Stimulated activated CD8-positive, alpha-beta memory T cell treated with anti-CD3 and anti-CD28 coated beads, Interleukin-7, amount 100 ng/mL, for 48 hours (primary cell): ENCODE results near the gene NDUFB2.
"Not testable (repeated sequence)": the region's sequence is repeated elsewhere in the genome, so short reads cannot be mapped to it uniquely, and the experiment has no call there.

Source experiments
- DNase-seq, 2 donors: peaks; one replicate each; pipeline ENCODE4 v3.0.0-alpha.2; 2020; ENCODE audit warnings: low read depth in 1 of 2; ENCODE audit errors: extremely low read depth in 1 of 2

The NDUFB2 gene

DNA sequence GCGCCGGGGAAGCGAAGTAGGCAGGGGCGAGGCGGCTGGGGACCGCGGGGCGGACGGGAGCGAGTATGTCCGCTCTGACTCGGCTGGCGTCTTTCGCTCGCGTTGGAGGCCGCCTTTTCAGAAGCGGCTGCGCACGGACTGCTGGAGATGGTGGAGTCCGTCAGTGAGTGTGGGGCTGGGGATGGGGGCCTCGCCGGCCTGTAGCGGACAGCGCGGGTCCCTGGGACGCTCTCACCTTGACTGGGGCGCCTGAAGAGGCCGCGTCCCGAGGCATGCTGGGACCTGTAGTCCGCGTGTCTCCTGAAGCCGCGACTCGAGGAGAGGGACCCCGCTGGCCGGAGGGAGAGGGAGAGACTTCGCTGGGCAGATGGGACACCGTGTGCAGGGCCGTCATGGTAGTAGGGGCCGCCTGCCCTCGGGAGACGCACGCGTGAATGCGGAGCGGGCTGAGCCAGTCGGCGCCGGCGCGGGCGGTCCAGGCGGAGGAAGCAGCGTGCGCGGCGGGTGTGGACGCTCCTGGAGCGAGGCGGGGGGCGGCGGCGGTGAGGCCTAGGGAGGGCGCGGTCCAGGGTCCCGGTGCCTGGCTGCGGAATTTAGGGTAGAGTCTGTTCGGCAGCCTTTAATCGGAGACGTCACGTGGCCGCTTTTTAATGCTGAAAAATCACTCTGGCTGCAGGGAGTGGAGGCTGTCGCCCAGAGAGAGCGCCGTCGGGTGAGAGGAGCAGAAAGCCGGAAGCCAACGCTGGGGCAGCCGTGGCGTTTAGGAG is at the start of gene NDUFB2:
Gene NDUFB2, plus strand, starts transcription at position 29 of the 767 bp plus-strand sequence. Its CDS starts 37 bp downstream, at position 66.
- DNase-seq: peak; percentile 52 to 63

DNA sequence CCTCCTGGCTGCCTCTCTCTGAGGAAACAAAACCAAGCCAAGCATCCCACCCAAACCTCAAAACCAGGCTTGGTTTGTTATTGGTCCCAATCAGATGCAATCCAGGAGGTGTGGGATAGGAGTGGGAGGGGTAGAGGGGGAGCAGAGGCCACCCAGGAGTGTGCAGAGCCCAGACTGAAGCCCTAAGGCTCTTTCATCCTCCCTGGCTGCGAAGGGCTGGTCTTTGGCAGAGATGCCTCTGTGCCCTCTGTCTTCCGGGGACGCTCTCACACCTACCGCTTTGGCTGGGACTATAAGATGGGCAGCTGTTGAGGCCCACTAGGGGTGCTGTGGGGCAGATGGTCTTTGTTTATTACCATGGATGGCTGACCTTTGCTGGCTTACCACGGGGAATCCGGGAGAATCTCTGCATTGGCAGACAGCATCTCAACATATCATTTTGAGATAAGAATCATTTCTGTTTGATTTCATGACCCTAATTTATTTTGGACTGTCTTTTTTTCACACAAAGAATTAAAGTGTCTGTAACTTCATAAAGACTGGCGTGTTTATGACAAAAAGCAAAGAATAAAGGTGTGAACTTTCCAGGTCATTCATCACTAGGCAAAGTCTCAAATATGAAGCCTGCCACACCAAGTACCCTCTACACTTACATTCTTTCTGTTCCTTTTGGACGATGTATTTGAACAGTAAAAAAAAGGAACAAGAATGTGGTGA is 49.4 kb upstream of the NDUFB2 start:
- no peak for DNase-seq

DNA sequence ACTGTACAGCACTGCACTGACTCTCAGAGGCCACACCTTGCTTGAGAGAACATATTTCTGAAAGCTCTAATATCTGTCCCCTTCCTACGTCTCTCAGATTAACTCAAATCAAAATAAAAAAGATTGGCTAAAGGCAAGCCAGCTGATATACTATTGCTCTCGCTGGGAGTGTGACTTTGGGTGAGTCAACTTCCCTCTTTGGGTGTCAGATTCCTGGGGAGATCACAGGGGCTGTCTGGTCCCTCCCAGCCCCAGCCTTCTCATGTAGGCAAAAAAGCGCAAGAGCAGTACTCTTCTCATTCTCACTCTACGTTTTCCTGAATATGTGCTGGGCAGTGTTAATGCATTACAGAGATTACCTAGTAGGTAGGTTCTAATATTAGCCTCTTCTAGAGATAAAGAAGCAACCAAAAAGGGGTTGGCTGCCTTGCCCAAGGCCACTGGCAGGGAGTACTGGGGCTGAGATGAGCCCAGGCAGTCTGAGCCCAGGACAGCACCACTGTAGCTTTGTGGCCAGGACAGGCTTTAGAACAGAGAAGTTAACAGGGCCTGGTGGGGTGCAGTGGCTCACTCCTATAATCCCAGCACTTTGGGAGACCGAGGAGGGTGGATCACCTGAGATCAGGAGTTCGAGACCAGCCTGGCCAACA is 46.8 kb upstream of the NDUFB2 start:
- DNase-seq: no peak

DNA sequence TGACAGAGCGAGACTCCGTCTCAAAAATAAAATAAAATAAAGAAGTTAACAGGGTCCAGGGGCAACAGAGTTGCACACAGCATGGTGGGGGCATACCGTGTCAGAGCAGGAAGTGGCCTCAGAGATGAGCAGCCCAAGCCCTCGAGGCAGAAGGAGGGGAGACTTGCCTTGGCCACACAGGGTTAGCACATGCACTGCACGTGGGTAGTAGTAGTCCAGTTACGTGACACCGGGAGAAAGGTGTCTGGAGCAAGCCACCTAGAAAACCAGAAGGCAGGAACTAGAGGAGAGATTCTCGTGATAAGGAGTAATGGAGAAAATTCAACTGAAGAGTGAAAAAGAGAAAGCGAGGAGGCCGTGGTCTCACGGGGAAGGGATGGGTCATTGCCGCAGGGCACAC is 46.1 kb upstream of the NDUFB2 start:
- DNase-seq: no peak

DNA sequence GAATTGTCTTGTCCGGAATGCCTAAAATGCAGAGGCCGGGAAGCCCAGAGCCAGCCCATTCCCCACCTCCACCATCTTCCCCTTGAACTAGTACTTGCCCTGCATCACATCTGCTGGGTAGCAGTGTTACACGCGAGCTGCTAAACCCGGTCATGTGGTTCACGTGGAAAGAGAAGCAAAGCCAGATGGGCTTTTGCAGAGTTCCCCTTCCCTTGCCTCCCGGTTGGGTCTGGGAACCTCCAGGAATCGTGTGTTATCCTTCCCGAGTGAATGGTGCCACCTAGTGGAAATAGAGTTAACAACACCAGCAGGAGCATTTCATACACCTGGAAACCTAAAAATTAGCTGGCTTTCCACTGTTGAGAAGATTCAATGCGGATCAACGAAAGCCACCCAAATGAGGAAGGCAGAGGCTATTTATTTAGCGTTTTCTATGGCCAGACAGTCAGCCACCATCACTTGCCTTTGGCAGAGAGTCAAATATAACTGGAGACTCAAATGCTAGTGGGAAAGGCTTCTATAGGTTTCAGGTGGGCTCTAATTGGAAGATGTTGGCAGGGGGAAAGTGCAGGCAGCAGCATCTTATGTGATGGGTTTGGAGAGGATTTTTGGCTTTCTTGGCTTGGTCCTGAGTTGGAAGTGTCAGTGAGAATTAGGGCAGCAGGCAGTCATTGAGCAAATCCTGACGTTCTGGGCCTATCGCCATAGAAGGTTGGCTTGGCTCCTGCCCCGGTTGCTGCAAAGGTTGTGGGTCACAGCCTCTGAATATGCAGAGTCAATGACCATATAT is 43.0 kb upstream of the NDUFB2 start:
- no peak for DNase-seq

DNA sequence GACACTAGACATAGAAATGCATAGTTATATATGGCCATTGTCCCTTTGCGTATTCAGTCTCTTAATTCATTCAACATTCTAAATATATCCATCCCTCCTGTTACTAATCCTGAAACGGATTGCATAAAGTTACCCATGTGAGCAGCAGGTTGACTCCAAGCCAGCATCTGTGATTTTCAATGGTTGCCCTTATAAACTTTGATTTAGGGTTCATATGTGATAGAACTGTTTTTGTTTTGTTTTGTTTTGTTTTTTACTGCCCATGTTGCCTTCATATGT is 42.5 kb upstream of the NDUFB2 start:
- DNase-seq: no peak

DNA sequence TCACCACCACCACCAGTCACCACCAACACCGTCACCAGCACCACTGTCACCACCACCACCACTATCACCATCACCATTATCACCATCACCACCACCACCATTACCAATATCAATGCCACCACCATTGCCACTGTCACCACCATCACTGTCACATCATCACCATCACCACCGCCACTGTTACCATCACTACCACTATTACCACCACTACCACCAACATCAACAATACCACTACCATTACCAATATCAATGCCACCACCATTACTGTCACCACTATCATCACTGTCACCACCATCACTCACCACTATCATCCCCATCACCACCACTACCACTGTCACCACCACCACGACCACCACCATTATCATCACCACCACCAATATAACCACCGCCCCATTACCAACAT is 41.8 kb upstream of the NDUFB2 start:
- DNase-seq: no peak

DNA sequence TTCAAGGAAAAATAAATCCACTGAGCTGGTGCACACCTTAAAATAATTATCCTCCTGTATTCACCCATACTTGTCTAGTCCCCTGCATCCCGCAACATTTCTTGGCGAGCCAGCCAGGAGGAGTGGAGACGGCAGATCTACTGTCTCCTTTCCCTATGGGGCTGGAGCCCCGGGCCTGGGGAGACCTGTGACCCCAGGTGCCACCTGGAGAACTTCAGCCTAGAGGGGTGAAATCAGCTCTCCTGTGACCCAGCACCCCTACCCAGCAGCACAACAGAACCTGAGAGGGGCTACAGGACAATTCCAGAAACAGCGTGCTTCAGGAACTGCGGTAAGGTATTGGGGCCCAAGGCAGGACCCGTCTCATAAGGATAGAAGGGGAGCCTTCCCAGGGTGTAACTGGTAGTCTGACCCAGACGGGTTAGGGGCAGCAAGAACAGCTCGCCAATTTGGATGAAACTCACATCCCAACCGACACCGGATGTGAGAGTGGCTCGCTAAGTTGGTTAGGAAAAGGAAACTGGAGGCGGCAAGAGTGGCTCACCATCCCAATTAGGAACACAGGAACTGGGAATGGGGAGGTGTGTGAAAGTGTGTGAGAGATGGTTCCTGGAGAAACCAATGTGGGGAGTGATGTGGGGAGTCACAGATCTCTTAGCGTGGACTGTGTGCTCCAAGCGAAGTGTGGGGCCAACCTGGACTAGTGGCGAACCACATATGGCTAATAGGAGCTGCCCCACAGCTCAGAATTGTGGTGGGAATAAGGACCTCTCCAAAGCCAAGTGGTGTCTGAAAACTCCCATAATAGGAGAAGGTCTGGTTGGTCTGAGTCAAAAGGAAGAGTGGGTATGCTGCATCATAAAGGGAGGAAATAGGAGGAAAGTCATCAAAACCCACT is 40.7 kb upstream of the NDUFB2 start:
- no peak for DNase-seq

DNA sequence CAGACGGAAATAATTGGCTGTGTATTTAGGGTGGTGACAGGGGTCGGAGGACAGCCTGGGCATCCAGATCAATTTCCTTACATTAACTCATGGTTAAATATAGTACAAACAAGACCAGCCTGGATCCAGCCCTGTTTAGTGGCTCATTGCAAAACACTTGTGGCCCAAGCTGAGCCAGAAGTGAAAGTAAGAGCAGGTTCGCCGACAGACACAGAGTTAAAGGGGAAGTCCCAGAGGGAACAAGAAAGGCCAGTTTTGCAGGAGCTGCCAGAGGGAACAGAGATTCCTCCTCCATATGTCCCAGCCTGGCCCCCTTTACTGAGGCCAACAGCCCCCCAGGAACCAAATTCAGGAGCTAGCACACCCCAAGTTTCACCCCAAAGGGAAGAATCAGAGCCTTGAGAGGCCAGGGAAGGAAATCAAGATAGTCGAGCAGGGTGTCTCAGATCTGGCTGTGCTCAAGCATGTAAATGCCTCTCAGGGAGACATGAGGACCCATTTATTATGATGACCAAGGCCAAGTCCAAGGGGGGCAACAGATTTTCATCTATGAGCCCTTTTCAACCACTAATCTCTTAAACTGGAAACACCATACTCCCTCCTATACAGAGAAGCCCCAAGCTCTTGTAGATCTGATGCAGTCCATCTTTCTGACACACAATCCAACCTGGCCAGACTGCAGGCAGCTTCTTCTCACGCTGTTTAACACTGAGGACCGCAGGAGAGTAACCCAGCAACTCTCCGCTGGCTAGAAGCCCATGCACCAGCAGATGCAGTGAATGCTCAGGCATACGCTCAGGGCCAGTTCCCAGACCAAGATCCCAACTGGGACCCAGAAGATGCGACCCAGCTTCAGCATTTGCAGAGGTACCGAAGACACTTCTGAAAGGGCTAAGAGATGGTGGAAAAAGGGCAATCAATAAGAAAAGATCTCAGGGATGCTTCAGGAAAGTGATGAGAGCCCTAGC is 39.7 kb upstream of the NDUFB2 start:
- DNase-seq: no peak

DNA sequence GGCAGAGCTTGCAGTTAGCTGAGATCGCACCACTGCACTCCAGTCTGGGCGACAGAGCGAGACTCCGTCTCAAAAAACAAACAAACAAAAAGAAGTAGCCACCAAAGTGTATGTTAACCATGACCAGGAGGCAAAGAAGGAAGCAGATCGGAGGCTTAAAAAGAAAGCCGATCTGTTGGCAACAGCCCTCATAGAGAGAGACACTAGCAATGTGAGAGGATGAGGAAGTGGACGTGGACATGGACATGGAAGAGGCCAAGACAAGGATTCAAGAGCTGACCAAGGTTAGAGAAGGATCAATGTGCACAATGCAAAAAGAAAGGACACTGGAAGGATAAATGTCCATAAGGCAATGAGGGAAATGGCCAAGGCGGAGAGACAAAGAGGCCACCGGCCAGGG is 38.6 kb upstream of the NDUFB2 start:
- no peak for DNase-seq

DNA sequence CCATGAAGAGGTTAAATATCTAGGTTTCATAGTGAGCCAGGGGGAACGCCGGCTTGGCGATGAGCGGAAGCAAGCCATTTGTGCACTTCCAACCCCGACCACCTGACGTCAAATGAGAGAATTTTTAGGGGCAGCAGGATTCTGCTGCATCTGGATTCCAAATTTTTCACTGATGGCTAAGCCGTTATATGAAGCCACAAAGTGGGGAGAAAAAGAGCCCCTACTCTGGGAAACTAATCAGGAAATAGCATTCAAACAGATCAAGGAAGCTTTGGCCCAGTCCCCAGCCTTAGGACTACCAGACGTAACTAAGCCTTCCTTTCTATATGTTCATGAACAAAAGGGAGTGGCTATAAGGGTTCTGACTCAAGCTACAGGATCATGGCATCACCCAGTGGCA is 36.7 kb upstream of the NDUFB2 start:
- no peak for DNase-seq

DNA sequence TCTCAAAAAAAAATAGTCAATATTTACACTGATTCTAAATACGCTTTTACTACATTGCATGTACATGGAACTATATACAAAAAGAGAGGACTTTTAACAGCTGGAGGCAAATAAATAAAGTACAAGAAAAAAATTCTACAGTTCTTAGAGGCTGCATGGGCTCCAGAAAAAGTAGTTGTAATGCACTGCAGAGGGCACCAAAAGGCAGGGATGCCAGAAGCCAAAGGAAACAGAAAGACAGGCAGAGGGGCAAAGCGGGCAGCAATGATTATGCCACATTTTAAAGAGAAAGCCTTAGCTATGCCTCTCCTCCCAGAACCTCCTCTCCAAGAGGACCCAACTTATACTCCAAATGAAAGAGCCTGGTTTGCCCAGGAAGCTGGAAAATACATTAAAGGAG is 35.4 kb upstream of the NDUFB2 start:
- DNase-seq: no peak

DNA sequence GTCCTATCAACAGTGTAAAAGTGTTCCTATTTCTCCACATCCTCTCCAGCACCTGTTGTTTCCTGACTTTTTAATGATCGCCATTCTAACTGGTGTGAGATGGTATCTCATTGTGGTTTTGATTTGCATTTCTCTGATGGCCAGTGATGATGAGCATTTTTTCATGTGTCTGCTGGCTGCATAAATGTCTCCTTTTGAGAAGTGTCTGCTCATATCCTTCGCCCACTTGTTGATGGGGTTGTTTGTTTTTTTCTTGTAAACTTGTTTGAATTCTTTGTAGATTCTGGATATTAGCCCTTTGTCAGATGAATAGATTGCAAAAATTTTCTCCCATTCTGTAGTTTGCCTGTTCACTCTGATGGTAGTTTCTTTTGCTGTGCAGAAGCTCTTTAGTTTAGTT is 33.6 kb upstream of the NDUFB2 start:
- not testable (repeated sequence) for DNase-seq

DNA sequence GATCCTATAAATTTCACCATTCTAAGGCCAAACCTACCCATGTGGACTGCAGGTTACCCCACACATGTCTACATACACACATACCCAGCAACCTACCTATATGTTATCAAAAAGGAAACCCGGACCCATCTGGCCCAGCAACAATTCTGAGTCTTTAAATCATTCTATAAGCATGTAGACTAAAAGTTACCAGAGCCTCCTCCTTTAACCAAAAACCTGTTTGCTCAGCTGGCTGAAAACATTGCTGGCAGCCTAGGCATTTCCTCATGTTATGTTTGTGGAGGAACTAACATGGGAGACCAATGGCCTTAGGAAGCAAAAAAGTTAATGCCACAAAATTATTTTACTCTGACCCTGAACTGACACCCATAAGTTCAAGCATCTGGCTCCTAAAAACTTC is 29.0 kb upstream of the NDUFB2 start:
- no peak for DNase-seq

DNA sequence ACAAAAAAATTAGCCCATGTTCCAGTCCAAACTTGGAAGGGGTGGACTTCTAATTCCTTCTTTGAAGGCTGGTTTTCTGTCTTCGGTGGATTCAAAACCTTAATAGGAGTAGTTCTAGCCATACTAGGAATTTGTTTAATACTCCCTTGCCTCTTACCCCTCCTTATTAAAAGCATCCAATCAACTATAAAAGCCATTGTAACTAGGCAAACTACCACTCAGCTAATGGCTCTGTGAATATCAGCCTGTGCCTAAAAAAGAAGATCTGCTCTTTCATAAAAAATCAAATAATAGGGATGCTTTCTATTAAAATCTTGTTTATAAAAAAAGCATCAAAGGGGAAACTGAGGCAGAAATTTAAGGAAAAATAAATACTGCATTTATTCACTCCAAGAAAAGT is 27.9 kb upstream of the NDUFB2 start:
- no peak for DNase-seq

DNA sequence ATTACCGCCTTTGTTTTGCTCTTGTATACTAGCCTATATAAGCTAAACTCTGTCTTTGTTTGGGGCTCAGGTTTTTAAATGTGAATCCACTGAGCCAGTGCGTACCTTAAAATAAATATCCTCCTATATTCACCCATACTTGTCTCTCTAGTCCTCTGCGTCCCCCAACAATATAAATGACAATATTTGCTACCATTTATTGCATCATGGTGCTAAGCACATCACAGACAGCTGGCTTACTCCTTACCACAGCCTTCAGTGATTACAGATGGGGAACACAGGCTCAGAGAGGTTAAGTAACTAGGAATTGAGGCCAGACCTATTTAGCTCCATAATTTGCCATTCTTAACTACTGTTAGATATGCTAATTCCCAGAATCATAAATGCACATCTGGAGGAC is 27.2 kb upstream of the NDUFB2 start:
- DNase-seq: no peak

DNA sequence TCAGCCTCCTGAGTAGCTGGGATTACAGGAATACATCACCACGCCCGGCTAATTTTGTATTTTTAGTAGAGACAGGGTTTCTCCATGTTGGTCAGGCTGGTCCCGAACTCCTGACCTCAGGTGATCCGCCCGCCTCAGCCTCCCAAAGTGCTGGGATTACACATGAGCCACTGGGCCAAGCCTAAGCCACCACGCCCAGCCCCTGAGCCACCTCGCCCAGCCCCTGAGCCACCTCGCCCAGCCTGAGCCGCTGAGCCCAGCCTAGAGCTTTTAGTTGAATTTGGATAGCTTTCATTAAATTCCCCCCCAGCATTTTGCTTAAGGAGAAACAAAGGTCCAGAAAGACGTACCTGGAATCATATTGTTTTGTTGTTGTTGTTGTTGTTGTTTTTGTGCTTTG is 26.6 kb upstream of the NDUFB2 start:
- DNase-seq: not testable (repeated sequence)

DNA sequence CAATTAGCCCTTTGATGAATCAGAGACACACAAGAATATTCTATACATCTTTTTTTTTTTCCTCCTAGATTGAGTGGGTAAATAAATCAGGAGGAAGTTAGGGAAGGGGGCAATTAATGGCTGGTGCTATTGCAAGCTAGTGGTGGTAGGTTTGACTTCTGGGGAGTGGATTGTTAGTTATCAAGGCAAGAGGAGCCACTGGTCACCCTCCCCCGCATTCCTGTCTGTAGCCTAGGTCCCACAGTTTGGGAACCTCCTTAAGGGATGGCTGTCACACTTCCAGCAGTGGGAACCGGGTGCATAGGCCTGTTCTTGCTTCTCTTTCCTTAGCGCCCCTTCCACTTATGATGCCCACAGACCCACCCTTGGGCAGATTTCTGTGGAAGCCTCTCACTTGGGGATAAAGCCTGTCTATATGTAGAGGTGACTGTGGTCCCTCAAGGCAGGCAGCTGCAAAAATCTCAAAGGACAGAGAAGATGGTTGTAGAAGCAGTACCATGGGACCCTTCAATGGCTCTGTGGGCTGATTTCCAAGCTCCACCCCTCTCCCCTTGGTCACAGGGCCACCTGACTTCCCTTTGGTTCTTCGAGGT is 26.1 kb upstream of the NDUFB2 start:
- DNase-seq: no peak

DNA sequence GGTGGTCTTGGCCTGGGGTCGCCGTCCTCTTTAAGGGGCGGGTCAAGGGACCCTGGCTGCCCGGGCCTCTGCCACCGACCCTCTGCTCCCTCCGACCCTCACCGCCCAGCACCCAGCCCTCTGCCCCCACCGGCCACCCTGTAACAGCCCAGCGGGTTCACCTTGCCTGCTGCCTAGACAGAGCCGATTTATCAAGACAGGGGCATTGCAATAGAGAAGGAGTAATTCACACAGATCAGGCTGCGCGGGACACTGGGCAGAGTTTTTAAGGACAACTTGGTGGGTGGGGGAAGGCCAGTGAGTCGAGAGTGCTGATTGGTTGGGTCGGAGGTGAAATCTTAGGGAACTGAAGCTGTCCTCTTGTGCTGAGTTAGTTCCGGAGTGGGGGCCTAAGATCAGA is 24.5 kb upstream of the NDUFB2 start:
- no peak for DNase-seq
